Duodenal mucosa (tissue), 2 donors: Measurements from ENCODE around the gene SLC25A33.
"Not testable (repeated sequence)": the region's sequence is repeated elsewhere in the genome, so short reads cannot be mapped to it uniquely, and the experiment has no call there.

ENCODE experiments used
- H3K27ac ChIP-seq: one replicate; pipeline ENCODE4 v1.7.0; 2013; ENCODE audit warnings: low read depth, low read length
- H3K27me3 ChIP-seq, 2 donors: one replicate each; pipeline ENCODE4 v1.7.0; 2013; ENCODE audit warnings: low read length in 2 of 2, control low read depth in 1 of 2; ENCODE audit not compliant: insufficient read depth in 2 of 2, control insufficient read depth in 1 of 2
- H3K36me3 ChIP-seq, 2 donors: one replicate each; pipeline ENCODE4 v1.7.0; 2013; ENCODE audit warnings: low read length in 2 of 2, control low read depth in 1 of 2; ENCODE audit not compliant: insufficient read depth in 2 of 2, control insufficient read depth in 1 of 2
- H3K4me1 ChIP-seq, 2 donors: one replicate each; pipeline ENCODE4 v1.7.0; 2013; ENCODE audit warnings: low read length in 2 of 2, control low read depth in 1 of 2; ENCODE audit not compliant: insufficient read depth in 2 of 2, control insufficient read depth in 1 of 2
- H3K4me3 ChIP-seq, 2 donors: one replicate each; pipeline ENCODE4 v1.7.0; 2013; ENCODE audit warnings: low read length in 2 of 2, low read depth in 1 of 2
- H3K9ac ChIP-seq, 2 donors: one replicate each; pipeline ENCODE4 v1.7.0; 2013; ENCODE audit warnings: low read length in 2 of 2, low read depth in 1 of 2
- H3K9me3 ChIP-seq, 2 donors: one replicate each; pipeline ENCODE4 v1.7.0; 2013; ENCODE audit warnings: low read length in 2 of 2, control low read depth in 1 of 2; ENCODE audit not compliant: control insufficient read depth in 1 of 2

Gene SLC25A33

DNA sequence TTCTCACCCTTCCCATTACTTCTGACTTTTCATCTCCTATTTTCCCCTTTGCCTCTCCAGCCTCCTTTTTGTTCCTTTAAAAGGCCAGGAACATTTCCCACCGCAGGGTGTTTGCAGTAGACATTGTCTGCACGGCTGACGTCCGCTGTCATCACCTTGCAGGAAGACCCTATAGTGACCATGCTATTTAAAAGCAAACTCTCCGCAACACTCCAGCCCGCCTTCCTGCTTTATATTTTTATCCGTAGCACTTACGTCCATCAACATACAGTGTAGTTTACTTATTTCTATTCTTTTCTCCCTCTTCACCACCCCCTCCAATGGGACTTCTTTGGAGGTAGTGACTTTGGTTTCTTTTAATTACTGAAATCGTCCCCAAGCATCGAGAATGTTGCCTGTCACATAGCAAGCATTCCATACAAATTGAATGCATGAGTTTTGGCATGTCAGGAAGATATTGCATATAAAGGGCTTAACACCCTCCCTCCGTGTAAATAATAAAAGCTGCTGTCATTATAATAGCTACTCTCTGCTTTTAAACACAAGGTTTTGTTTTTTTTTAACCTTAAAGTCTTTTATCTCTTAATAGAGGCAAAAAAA is 19.8 kb downstream of the SLC25A33 start:
- Histone ChIP-seq H3K27ac (no peak overlapping the region), H3K9me3 (no peaks in the 10 kb centered on the region), H3K4me3 (no peak overlapping the region), H3K27me3 (no peaks in the 10 kb centered on the region), H3K4me1 (peaks cover 7 to 11% of the 10 kb centered on the region in 2 donors), H3K9ac (no peak overlapping the region), H3K36me3 (peaks cover 0 to 35% of the 10 kb centered on the region in 2 donors)

DNA sequence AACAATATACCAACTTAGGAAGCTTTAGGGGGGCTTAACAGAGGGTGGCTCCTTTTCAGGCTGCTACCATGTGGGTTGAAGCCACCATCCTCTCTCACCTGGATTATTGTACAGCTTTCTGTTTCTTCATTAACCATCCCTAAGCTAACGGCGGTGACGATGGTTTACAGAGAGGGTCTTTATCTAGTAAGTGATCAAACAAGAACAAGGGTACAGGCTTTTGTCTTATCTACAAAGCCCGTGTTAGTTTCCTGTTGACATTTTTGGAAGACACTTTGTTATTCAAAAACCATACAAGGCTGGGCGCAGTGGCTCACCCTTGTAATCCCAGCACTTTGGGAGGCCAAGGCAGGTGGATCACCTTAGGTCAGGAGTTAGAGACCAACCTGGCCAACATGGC is 20.4 kb downstream of the SLC25A33 start:
- Histone ChIP-seq H3K9ac (no peak overlapping the region), H3K9me3 (no peaks in the 10 kb centered on the region), H3K27ac (no peak overlapping the region), H3K36me3 (peaks cover 0 to 35% of the 10 kb centered on the region in 2 donors), H3K4me1 (peaks cover 7 to 11% of the 10 kb centered on the region in 2 donors), H3K27me3 (no peaks in the 10 kb centered on the region), H3K4me3 (no peak overlapping the region)

DNA sequence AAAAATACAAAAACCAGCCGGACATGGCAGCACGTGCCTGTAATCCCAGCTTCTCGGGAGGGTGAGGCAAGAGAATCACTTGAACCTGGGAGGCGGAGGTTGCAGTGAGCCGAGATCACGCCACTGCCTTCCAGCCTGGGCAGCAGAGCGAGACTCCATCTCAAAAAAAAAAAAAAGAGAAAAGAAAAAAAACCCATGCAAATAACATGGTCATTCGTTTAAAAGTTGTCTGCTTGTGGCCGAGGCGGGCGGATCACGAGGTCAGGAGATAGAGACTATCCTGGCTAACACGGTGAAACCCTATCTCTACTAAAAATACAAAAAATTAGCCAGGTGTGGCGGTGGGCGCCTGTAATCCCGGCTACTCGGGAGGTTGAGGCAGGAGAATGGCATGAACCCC is 20.8 kb downstream of the SLC25A33 start:
- H3K27ac ChIP-seq, H3K9me3 ChIP-seq, H3K27me3 ChIP-seq, H3K9ac ChIP-seq, H3K4me3 ChIP-seq: not testable (repeated sequence)
- Histone ChIP-seq H3K4me1 (peaks cover 7 to 11% of the 10 kb centered on the region in 2 donors), H3K36me3 (peaks cover 0 to 33% of the 10 kb centered on the region in 2 donors)

DNA sequence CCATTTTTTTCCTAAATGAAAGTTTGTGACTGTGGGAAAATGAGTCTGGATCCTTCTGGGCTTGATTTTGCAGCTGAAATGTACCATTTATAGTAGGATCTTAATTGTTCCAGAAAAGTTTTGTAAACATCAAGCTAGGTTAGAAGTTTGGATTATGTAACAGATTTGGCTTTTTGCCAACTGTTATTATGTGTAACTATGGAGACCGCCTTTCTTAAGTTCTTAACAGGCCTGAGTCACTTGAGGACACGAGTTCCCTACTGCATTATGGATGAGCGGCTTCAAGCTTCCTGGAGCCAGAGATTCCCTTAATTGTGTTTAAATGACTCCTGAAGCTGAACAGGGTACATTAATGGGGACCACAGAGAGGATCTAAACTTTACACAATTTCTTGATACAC is 22.2 kb downstream of the SLC25A33 start:
- Histone ChIP-seq H3K27ac (peak overlapping the region; percentile 5), H3K9ac (peak overlapping the region in 1 of 2 donors; percentile 25), H3K36me3 (peaks cover 0 to 21% of the 10 kb centered on the region in 2 donors), H3K4me1 (peaks cover 7 to 11% of the 10 kb centered on the region in 2 donors), H3K9me3 (no peaks in the 10 kb centered on the region), H3K4me3 (no peak overlapping the region), H3K27me3 (no peaks in the 10 kb centered on the region)

DNA sequence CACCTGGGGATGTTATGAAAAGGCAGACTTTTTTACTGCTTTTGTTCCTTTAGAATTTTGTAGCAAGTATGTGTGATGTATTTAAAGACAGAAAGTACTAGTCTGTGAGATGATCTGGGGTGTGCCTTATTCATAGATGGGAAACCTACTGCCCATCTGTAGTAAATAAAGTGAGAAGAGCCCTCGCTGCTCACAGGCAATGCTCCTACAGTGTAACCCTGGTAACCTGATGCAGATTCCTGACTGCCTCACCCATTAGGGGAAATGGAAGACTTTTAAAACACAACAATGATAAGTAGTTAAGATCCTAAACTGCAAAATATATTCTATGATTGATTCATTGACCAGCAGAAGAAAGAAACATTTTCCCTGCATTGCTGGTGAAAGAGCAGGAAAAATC is 30.0 kb downstream of the SLC25A33 start:
- H3K9me3 ChIP-seq = no peaks in the 10 kb centered on the region
- no peaks in the 10 kb centered on the region for H3K27me3 ChIP-seq
- H3K4me3 ChIP-seq = no peak overlapping the region
- H3K36me3 ChIP-seq = peaks cover 0 to 8% of the 10 kb centered on the region in 2 donors
- no peaks in the 10 kb centered on the region for H3K4me1 ChIP-seq
- H3K27ac ChIP-seq = no peak overlapping the region
- no peak overlapping the region for H3K9ac ChIP-seq

DNA sequence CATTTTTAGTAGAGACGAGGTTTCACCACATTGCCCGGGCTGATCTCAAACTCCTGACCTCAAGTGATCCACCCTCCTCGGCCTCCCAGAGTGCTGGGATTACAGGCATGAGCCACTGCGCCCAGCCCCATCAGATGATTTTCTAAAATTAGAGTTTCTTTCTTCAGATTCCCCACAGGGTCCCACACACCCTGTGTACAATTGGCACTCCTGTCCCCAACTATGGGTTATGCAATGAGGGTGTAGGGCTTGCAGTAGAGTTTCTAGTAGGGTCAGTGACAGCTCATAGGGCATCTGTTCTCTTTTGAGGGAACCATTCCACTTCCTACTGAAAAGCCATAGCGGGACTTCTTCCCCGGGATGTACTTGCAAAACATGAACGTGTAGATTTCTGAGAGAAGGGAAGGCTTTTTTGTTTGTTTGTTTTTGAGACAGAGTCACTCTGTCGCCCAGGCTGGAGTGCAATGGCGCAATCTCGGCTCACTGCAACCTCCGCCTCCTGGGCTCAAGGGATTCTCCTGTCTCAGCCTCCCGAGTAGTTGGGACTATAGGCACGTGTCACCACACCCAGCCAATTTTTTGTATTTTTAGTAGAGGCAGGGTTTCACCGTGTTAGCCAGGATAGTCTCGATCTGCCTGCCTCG is 31.7 kb downstream of the SLC25A33 start:
- not testable (repeated sequence) for H3K4me3 ChIP-seq, H3K4me1 ChIP-seq, H3K9ac ChIP-seq, H3K27ac ChIP-seq, H3K9me3 ChIP-seq, H3K27me3 ChIP-seq
- H3K36me3 ChIP-seq = peaks cover 0 to 12% of the 10 kb centered on the region in 2 donors

DNA sequence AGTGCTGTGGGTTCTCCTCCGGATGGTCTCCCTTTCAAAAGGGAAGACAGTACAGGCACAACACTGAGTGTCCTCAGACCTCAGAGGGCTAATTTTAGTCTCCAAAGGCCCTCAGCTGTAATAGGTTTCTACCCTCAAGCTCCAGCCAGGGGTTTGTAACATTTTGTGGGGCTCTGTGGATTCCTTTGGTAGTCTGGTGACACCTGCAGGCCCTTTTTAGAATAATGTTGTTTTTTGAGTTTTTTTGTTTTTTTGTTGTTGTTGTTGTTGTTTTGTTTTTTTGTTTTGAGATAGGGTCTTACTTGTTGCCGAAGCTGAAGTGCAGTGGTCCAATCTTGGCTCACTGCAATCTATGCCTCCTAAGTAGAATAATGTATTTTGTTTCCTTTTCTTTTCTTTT is 34.5 kb downstream of the SLC25A33 start:
- no peak overlapping the region for H3K4me3 ChIP-seq
- no peaks in the 10 kb centered on the region for H3K4me1 ChIP-seq
- no peaks in the 10 kb centered on the region for H3K27me3 ChIP-seq
- no peak overlapping the region for H3K9ac ChIP-seq
- H3K27ac ChIP-seq = no peak overlapping the region
- H3K9me3 ChIP-seq = no peaks in the 10 kb centered on the region
- H3K36me3 ChIP-seq = peaks cover 0 to 19% of the 10 kb centered on the region in 2 donors

DNA sequence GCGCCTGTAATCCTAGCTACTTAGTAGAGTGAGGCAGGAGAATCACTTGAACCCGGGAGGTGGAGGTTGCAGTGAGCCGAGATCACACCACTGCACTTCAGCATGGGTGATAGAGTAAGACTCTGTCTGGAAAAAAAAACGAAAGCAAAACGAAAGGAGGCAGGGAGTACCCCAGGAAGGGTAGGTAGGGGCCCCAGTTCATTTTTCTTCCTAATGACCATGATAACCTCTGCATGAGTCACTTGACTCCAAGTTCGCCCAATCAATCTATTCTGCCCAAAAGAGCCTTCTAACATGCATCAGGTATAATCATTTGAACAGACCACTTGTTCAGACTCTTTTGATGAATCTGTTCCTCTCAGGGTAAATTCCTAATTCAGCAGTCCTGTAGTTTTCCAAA is 36.2 kb downstream of the SLC25A33 start:
- Histone ChIP-seq H3K4me1 (no peaks in the 10 kb centered on the region), H3K27me3 (no peaks in the 10 kb centered on the region), H3K27ac (no peak overlapping the region), H3K9me3 (no peaks in the 10 kb centered on the region), H3K36me3 (peaks cover 0 to 28% of the 10 kb centered on the region in 2 donors), H3K9ac (no peak overlapping the region), H3K4me3 (no peak overlapping the region)

DNA sequence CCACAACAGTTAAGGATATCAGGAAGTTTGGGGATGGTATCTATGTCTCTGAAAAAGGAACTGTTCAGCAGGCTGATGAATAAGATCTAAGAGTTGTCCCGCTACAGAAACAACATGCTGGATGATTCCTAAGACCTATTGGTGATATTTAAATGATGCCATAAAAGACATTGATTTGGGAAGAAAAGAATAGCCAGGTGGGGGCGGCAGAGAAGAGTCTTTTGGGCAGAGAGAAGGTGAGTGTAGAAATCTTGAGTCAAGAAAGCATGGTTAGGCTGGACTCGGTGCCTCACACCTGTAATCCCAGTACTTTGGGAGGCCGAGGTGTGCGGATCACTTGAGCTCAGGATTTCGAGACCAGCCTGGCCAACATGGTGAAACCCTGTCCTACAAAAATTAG is 37.6 kb downstream of the SLC25A33 start:
- no peaks in the 10 kb centered on the region for H3K9me3 ChIP-seq
- no peaks in the 10 kb centered on the region for H3K27me3 ChIP-seq
- no peaks in the 10 kb centered on the region for H3K4me1 ChIP-seq
- no peak overlapping the region for H3K4me3 ChIP-seq
- H3K9ac ChIP-seq = no peak overlapping the region
- no peak overlapping the region for H3K27ac ChIP-seq
- H3K36me3 ChIP-seq = peaks cover 3 to 31% of the 10 kb centered on the region in 2 donors

DNA sequence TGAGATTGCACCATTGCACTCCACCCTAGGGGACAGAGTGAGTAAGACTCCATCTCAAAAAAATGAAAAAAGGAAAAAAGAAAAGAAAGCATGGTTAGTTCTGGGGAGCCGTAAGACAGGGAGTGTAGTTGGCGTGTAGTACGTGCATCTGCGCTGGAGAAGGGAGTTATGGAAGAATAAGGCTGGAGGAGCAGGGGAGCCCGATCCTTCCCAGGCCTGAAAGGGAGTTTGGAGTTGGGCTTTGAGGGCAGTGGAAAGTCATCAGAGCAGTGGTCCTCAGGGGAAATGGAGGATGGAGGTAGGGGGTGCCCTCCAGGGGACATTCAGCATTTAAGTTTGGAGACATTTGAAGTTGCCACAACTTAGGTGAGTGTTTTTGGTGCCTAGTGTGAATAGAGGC is 38.2 kb downstream of the SLC25A33 start:
- Histone ChIP-seq H3K27me3 (no peaks in the 10 kb centered on the region), H3K27ac (no peak overlapping the region), H3K9me3 (no peaks in the 10 kb centered on the region), H3K9ac (no peak overlapping the region), H3K4me3 (no peak overlapping the region), H3K36me3 (peaks cover 3 to 34% of the 10 kb centered on the region in 2 donors), H3K4me1 (no peaks in the 10 kb centered on the region)
